ENCODE measurements around the gene FAM81A. TPM values are rescaled to one million over a fixed set of nuclear protein-coding genes. Genes with fewer than 3 reads are reported as not detected.

The FAM81A gene
- total RNA-seq, 1 experiment from 2014 or later: 2.0 TPM

GRCh38 chr15:59485036-59485435 lies 47.0 kb downstream of the FAM81A start:
- ChIA-PET POLR2A (no interaction called here), CTCF (no interaction called here)
- no peak overlapping the region for H3K27ac Mint-ChIP-seq
- DNase-seq (ENCODE audit: low spot score): no peak
- ATAC-seq: no peak
- no peaks in the 10 kb centered on the region for H3K4me1 Mint-ChIP-seq
- H3K36me3 Mint-ChIP-seq: 0 out of 2 replicates have a peak, but pooled peaks cover 3% of the 10 kb centered on the region
- no peak overlapping the region for H3K4me3 Mint-ChIP-seq
- peaks cover 4% of the 10 kb centered on the region for H3K27me3 Mint-ChIP-seq (ENCODE audit: low read depth)
- peaks cover 7% of the 10 kb centered on the region for H3K9me3 Mint-ChIP-seq
- TF ChIP-seq STAT6 (CRISPR knock-in tag; conservative IDR thresholded peaks at IDR 0.05; ENCODE audit: low read depth) (no peak), NR3C1 (CRISPR knock-in tag; conservative IDR thresholded peaks at IDR 0.05; ENCODE audit: low read depth) (no peak), MAX (CRISPR knock-in tag; IDR thresholded peaks at IDR 0.05) (no peak), OVOL2 (CRISPR knock-in tag; IDR thresholded peaks at IDR 0.05; ENCODE audit: borderline replicate concordance) (no peak), EMX1 (CRISPR knock-in tag; IDR thresholded peaks at IDR 0.05) (no peak), ZNF281 (CRISPR knock-in tag; IDR thresholded peaks at IDR 0.05) (no peak), MLX (CRISPR knock-in tag; IDR thresholded peaks at IDR 0.05) (no peak), ZNF425 (CRISPR knock-in tag; conservative IDR thresholded peaks at IDR 0.05) (no peak), KAT7 (CRISPR knock-in tag; IDR thresholded peaks at IDR 0.05; ENCODE audit: borderline replicate concordance) (no peak), ZNF138 (CRISPR knock-in tag; conservative IDR thresholded peaks at IDR 0.05) (no peak), CBFB (CRISPR knock-in tag; IDR thresholded peaks at IDR 0.05; ENCODE audit: low read depth) (no peak), TCF7 (CRISPR knock-in tag; IDR thresholded peaks at IDR 0.05; ENCODE audit: low read depth) (no peak), CTCF (IDR thresholded peaks at IDR 0.05) (no peak), ARID4B (CRISPR knock-in tag; IDR thresholded peaks at IDR 0.05; ENCODE audit: borderline replicate concordance) (no peak), AR (CRISPR knock-in tag; IDR thresholded peaks at IDR 0.05) (no peak), ZNF416 (CRISPR knock-in tag; IDR thresholded peaks at IDR 0.05) (no peak), HMGA2 (CRISPR knock-in tag; IDR thresholded peaks at IDR 0.05) (no peak), E2F4 (CRISPR knock-in tag; IDR thresholded peaks at IDR 0.05; ENCODE audit: borderline replicate concordance, low read depth) (no peak)

Measured in WTC11 (cell line).